Endometrial microvascular endothelial cells (primary cell): ENCODE results near the gene CD69. TPM values are rescaled to one million over a fixed set of nuclear protein-coding genes. Genes with fewer than 3 reads are reported as not detected.

Experiments used
- in situ Hi-C: cut with HindIII; loops from 2 replicates; pipeline ENCODE4 v1.10.0; 2017; ENCODE audit warnings: low sequenced_read_pairs, low pct_unique_long_range_greater_than_20kb; ENCODE audit errors: inconsistent ontology term
- total RNA-seq: library from RNA; depleted of rRNA; stranded (reverse); fragments of >200 nt; gene quantifications from one replicate; pipeline ENCODE4 v1.2.3, GENCODE V29; 2015; ENCODE audit errors: inconsistent ontology term

CD69 gene
- total RNA-seq, 1 donor from 2014 or later: 23.8 TPM

DNA sequence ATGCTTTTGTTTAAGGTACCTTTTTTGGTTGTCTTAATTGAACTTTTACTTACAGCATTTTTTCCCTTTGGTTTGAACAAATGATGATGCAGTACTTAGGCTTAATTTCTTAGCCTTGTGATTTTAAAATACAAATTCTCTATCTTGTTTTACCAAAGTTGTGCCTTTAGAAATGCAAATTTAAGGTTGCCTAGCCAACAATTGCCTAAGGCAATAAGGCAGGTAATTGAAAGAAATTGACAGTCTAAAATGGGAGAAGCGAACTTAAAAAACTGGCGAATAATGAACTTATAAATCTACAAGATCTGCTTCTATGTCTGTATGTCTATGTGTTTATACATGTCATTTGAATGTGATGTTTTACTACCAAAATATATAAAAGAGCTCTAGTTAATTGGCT is 23.6 kb upstream of the CD69 start:
- in situ Hi-C loops: no loop called here

DNA sequence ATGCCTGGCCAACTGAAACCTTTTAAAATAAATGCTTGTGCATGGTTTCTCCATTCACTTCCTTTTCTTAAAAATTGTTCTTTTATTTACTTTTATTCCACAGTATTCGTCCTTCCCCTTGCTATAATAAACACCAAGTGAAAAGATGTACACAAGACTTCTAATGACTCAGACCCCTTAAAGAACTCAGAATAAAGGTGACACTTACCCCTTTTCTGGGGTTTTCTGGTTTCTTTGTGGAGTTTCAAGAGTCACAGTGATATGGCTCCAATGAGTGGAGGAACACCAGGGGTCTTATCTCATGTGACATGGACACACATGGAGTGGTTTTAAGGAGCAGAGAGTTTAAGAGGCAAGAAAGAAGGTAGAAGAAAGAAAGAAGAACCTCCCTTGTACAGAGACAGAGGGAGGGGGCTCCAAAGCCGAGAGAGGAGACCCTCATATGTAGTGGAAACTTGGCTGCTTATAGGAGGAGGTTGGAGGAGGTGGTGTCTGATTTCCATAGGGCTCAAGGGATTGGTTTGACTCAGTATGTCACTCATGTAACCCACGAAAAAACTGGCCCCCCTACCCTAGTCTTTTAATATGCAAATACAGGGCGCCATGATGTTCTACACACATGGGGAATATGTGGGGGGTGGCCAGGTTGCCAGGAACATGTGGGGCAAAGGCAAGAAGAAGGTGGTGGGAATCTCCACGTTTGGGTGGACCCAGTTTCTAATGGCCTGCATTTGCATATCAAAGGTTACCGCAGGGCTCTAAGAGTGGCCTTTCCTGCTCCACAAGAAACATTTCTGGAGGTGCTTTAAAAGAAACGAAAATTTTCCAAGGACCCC is 22.1 kb upstream of the CD69 start:
- in situ Hi-C loops: no loop called here

DNA sequence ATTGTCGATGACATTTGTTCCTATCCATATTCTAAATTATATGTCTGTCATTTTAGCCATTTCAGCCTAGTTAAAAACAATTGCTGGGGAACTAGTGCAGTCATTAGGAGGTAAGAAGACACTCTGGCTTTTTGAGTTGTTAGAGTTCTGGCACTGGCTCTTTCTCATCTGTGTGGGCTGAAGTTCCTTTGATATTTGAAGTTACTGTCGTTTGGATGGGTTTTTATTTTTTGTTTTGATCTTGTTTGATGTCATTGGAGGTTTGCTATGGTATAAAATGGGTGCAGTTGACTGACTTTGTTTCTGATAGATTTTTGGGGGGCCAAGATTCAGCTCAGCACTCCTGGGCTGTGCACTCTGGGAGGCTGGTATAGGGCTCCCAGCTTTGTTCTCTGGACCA is 20.7 kb upstream of the CD69 start:
- in situ Hi-C loops: no loop called here

DNA sequence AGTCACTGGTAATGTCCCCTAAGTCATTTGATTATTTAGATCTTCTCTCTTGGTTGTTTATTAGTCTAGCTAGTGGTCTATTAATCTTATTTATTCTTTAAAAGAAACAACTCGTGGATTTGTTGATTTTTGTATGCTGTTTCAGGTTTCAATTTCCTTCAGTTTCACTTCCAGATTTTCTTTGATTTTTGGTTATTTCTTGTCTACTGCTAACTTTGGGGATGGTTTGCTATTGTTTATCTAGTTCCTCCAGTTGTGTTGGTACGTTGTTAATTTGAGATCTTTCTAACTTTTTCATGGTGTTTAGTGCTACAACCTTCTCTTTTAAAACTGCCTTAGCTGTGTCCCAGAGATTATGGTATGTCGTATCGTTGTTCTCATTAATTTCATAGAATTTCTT is 18.5 kb upstream of the CD69 start:
- in situ Hi-C loops: no loop called here

DNA sequence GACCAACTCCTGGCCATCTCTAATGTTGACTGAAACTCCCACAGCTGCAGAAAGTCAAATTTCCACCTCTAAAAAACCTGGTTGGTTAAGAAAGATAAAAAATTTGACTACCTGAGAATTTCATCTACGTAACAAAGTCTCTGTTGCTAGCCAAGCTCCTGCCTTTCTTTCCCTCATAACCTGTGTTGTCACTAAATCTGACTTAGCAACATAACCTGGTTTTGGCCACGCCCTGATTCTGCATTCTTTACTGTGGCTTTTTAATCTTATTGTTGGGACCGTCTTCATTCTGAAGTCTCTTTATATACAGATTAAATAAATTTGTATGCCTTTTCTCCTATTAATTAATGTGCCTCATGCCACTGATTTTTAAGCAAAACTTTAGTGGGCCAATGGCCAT is 16.1 kb upstream of the CD69 start:
- in situ Hi-C loops: no loop called here

DNA sequence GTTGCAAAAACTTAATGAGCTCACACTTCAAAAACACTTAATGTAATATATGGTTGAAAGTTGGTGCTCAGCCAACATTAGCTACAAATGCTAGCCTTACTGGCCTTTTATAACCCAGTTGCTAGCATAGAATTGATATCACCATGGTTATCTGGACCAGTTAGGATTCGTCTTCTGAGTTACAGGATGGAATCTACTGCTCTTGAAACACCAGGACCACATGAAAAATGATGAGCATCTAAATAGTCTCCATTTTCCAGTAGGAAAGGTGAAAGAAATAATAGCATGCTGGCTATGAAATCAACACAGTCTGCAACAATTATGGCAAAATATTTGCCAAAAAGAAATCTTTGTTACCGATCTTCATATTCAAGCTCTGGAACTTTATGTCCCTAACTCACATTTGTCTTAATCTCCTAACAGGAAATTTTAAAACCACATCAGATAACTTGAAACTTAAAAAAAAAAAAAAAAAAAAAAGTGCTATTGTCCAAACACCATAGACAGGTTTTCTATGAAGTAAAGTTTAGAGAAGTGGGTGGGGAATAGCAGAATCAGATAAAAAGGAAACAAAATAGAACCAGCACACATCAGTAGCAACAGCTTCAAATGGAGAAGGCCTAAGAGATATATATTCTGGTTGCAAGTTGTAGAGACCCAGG is 12.6 kb upstream of the CD69 start:
- in situ Hi-C loops: no loop called here

DNA sequence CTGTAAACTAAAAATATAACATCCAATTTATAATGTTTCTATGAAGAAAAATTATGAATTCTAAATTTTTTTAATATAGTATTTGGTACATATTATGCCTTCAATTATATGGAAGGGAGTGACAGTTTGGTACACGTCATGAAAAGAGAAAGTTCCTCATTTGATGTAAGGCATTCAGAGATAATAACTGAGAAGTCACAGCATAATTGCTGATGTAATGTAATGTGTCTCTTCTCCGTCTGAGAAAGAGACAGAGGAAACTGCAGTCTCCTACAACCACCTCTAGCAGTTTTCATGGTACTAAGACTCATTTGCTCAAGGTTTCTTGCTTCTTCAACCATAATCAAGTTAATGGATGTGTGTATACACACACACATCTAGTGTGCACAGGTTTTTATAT is 2.3 kb upstream of the CD69 start:
- in situ Hi-C loops: no loop called here

DNA sequence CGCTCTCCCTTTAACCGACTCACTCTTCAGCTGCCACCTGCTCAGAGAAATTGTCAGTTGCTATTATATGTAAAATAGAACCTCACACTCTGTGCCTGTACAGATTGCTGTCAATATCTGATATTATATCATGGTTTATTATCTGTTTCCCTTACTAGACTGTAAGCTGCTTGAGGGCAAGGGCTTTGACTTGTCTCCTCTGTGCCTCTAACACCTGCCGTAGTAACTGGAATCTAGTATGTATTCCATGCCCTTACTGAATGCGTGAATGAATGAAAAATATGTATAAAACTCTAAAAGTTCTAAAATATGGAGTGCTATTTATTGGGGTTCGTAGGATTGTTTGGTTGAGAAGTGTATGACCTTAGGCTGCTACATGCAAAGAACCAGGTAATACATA is 1.7 kb upstream of the CD69 start:
- in situ Hi-C loops: no loop called here

DNA sequence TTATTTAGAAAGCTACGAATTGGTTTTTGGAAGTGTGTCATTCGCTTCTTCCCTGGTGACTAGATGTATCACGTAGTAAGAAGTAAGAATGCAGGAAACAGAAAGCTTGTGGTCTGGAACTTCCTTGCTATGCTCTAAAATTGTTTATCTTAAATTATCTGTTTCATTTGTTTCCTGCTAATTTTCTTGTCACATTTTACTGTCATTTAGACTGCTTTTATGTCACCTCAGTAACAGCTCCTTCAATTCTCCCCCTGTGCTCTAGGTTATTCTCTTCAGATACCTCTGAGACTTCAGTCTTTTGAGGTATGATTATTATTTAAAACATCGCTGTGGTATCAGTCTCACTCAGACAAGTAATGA is 699 bp upstream of the CD69 start:
- in situ Hi-C loops: no loop called here

DNA sequence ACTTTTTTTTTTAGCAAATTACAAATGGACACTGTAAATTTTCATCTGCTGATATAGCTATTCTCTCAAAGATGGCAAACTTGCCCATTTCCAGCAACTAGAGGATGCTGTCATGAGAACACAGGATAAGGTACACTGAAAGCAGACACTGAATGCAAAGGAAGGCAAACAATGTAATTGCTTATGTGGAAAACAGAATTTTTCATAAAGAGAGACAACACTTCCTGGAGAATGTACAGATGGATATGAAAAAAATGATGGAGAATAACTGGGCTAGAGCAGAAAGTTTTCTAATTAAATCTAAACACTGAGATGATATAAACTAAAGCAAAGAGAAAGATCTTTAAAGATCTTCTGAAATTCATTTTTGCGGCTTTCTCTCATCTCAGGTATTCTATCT is 581 bp downstream of the CD69 start:
- in situ Hi-C loops: no loop called here

DNA sequence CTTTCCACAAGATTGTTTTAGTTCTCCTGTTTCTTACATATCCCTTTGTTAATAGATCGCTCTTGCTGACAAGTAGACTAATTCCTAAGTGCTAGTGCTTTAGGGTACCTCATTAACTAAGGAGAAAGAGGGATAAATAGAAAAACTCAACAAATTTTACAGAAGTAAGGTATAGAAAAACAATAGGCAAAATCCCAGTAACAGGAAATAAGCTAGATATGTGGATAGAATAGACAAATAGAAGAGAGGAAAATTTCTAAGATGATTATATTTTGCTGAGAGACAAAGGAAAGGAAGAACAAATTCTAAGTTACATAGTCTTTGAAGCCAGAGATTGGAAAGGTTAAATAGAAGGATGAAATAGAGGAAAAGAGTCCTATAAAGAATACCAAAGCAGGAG is 1.0 kb downstream of the CD69 start:
- in situ Hi-C loops: no loop called here

DNA sequence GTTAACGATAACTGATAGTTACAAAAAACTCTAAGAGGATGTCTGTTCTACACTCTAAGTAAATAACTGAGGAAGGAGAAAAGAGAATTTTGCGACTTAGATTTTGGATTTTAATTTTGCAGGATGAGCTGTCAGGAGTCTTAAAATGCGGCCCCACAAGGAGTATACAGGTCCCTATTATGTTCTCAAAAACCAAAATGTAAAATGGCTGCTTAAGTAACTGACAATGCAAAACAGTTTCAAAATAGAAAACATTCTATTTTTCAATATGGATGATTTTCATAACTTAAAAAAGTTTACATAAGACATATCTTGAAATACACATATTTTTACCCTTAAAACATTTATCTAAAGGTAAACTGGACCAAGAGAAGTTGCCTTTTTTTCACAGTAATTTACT is 2.6 kb downstream of the CD69 start:
- in situ Hi-C loops: no loop called here

DNA sequence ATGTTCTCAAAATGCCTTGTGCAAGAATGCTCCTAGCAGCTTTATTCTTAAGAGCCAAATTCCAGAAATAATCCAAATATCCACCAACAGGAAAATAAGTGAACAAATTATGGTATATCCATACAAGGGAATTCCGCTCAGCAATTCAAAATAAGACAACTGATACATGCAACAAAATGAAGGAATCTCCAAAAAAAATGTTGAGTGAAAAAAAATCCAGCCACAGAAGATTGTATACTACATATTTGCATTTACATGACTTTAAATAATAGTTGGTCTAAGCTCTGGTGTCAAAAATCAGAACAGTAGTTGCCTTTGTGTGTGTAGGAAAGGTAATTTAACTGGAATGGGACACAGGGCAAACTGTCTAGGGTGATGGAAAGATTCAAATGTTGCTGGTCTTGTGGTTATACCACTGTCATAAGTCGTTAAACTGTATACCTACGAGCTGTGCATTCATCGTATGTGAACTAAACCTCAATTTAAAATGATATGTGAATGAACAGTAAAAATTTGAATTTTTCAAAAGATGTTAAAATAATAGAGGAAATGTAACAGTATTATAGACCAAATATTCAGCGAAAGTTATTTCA is 3.2 kb downstream of the CD69 start:
- in situ Hi-C loops: no loop called here

DNA sequence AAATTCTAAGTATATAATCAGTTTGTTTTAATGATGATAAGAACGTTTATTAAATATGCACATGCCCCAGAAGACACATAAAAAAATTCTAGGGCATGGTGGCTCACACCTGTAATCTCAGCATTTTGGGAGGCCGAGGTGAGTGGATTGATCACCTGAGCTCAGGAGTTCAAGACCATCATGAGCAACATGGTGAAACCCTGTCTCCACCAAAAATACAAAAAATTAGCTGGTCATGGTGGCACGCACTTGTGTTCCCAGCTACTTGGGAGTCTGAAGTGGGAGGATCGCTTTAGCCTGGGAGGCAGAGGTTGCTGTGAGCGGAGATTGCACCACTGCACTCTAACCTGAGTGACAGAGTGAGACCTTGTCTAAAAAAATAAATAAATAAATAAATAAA is 4.0 kb downstream of the CD69 start:
- in situ Hi-C loops: no loop called here

DNA sequence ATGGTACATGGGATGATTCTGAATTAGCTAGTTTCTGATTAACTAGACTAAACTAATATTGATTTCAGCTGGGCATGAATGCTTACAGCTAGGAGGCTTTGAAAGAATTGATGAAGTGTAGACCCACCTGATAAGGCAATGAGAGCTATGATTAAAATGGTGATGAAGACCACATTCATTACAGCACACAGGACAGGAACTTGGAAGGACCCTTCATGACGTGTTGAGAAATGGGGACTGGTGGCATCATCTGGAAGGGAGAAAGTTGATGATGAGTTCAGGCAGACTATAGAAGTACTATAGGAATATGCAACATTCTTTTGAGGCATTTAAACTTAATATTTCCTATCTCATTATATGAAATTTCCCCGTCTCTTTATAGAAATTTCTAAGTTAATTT is 4.5 kb downstream of the CD69 start:
- in situ Hi-C loops: no loop called here

DNA sequence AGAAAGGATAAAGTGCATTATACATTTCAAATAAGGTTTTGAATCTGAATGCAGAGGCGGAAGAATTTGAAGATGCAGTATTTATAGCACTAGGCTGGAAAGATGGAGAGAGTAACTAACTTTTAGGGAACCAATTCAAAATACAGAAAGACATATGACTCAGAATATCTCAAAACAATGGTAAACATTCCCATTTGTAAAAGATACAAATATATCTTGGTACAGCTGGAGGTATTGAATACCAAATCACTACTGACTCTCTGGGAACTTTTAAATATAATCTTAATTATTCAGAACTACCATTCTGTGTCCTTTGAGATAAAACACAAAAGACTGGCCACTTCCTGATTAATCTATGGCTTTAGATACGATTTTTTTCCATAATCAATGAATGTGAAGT is 5.1 kb downstream of the CD69 start:
- in situ Hi-C loops: no loop called here

DNA sequence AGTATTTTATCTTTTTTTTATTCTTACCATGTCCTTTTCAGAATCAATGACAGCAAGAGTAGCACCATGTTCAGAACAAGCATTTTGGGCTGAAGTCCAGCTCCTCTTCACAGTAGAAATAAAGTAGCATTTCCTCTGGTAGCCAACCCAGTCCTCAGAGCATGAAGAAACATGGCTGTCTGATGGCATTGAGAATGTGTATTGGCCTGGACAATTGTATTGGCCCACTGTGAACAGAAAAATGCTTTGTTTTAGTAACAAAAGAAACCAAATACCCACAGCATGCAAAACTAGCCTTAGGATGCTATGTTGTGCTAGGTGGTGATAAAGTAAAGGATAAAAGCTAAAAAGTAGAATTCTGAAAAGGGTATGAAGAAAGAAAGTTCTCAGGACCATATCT is 5.7 kb downstream of the CD69 start:
- in situ Hi-C loops: no loop called here

DNA sequence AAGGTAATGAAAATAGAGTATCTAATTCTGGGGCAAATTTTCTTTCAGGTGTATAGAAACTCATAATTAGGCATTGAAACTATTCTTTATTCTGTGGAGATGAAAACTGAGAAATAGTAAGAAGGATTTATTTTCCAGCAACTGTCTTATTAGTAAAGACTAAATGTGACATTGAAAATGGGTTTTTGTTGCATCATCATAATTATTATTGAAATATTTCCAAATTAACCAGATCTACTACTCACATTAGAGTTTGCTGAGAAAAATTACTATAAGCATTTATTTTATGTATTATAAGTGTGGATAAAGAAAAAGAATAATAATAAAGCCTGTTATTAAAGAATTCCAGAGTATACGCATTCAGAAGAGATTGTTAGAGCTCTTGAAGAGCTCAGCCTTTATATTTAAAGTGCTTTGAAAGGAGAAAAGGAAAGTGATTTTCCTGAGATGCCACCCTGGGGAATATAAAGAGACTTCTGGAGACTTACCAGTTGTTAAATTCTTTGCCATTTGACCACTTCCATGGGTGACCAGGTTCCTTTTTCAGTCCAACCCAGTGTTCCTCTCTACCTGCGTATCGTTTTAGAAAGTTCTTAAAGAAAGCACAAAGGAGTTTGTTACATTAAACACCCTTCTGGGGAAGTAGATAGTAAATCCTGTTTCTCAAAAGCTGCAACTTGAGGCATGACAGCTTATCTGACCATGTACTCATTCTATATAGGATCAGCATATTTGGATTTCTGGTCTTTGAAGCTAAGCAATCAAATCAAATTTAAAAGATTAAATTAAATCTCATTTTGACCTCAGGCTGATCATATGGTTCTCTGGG is 6.4 kb downstream of the CD69 start:
- in situ Hi-C loops: no loop called here

DNA sequence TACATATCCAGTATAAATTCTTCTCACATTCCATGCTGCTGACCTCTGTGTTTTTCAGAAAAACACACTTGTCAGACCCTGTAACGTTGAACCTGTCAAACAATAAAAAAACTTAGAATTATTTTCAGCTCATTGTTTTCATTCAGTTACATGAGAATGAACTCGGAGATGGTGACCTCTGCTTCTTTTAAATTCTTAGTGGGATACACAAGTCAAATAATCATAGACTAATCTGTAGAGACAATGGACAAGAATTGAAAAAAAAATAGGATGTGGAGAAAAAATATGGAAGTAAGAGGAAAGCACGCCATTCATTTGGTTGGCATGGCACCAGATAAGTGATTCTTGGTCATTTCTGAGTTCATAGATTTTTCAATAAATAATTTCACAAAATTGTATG is 7.2 kb downstream of the CD69 start:
- in situ Hi-C loops: no loop called here

DNA sequence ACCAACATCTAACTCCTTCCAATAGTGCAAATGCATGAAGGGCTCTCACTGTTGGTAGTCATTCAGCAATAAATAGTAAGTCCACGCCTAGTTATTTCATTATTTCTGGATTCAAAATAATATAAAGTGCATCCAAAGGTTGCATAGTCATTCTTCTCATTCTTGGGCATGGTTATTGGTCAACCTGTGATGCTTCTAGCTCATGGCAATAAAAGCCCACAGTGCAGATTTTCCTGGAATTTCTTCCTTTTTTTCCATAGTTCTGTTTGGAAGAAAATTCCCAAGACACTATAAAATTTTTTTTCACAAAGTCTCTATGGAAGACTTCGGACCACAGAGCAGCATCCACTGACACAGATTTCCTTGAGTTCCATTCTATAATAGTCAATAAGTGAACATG is 7.6 kb downstream of the CD69 start:
- in situ Hi-C loops: no loop called here
